Gastrocnemius medialis (tissue), 4 donors: ENCODE data around the gene GMFB.

Experiments used
- CTCF ChIP-seq, 5 experiments: fragments of 450-650 bp in 3 of 5; fragments of 200-600 bp in 2 of 5; sonication (generic) in 2 of 5; IDR thresholded peaks in 4 of 5; conservative IDR thresholded peaks in 1 of 5; 1 replicate in 4 of 5; 2 replicates in 1 of 5; pipeline ENCODE4 v1.5.1; 2016 to 2019; ENCODE audit warnings: antibody characterized with exemption in 5 of 5, mild to moderate bottlenecking in 3 of 5, moderate library complexity in 3 of 5
- POLR2A ChIP-seq, 2 donors: fragments of 450-650 bp; IDR thresholded peaks; one replicate each; pipeline ENCODE4 v1.6.1; 2017; ENCODE audit warnings: antibody characterized with exemption in 2 of 2, mild to moderate bottlenecking in 2 of 2, moderate library complexity in 2 of 2

GRCh38 chr14:54435500-54435981, 53.2 kb downstream of the GMFB start:
- TF ChIP-seq CTCF (IDR thresholded peaks at IDR 0.05 in 4 of 5, conservative IDR thresholded peaks at IDR 0.05 in 1 of 5) (no peak), POLR2A (IDR thresholded peaks at IDR 0.05) (no peak)
